GM18526 (cell line): ENCODE data around the gene HPSE2.

ENCODE experiments used
- POLR2A ChIP-seq: IDR thresholded peaks from 3 replicates; pipeline ENCODE4 v1.6.1; 2011; ENCODE audit not compliant: insufficient read length; ENCODE audit errors: extremely low read depth

Gene HPSE2

DNA sequence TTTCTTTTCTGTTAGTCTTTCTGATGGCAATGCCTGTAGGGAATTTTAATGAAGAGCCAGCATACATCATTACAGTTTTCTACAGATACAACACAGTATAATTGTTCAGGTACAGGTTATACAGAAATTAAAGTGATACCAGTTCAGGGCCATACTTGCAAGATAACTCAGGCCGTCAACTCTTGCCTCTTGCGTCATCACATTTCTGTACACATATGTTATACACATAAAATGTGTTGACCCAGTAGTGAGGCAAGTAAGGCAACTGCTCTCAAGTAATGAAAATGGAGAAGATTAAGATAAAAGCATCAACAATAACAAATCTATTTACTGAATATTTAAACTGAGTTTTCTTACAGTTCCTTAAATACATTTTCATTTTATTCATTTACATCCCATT, 317.8 kb downstream of the HPSE2 start:
- no peak for TF ChIP-seq POLR2A

DNA sequence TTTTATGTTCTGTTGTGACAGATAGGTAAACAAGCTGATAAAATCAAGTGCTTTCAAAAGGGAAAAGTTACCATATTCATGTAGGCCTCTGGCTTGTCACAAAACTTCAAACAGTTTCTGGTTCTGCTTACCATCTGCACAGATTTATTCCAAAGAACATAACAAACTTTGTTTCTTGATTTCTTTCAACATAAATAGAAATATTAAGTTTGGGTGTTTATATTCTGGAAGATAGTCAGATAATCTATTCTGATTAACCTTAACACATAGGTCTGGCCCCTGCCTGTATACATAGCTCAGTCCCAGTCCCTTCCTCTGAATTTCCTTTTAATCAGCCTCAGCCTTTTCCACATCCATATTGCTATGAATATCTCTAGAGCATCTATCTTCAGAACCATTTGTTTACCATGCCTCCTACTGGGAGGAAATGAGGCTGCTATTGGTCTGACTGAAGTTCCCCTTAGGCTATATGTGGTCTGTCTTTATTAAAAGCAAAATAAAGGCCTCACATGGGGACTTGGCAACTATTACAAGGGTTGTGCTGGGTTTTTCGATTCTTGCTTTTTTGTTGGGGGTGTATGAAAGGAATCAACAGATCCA, 319.0 kb downstream of the HPSE2 start:
- no peak for TF ChIP-seq POLR2A

DNA sequence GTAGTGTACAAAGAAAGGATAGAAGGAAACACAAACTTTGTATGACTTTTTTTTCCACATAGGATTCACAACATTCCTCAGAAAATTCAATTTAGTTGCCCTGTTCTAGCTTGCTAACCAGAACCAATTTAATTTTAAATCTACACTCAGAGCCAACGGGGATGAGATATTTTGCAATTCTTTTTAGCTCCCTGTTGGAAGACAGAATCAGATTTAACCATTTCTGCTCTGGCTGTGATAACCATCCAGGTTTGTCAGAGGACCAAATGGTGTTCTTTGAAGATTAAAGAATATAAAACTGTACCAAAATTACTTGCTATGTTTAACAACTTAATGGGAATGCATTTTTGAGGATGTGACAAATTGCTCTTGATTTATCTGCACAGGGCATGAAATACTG, 319.7 kb downstream of the HPSE2 start:
- no peak for TF ChIP-seq POLR2A

DNA sequence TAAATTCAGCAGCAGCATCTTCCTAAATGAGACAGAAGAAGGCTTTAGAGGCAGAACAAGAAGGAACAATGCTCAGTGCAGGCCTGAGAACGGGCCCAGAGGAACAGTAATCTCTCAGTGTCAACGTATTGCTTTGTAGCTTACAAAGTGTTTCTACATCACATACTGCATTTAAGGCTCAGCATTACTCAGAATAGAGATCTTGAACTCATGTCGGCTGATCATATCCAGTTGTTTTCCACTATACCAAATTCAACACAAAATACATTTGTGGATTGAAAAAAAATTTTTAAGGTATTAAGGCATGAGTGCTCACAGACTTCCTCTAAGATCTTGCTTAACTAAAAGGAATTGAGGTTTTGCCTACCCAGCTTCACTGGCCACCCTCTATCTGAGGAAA, 325.1 kb downstream of the HPSE2 start:
- no peak for TF ChIP-seq POLR2A

DNA sequence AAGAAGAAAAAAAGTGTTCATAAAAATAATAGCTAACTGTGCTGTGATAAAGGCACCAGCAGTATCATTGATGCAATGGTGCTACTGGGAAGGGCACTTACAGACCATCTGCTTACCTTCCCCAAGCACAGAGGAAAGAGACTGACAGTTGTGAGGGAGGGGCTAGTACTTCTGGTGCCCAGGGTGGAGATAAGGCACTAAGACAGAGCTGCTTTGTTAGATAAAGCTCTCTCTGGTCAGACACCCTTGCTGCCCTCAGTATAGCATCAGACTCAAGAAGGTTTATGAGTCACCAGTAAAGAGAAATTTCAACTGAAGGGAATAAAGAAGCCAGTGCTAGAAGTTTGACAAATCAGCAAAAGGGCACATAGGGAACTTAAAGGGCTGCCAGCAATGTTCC, 325.6 kb downstream of the HPSE2 start:
- no peak for TF ChIP-seq POLR2A

DNA sequence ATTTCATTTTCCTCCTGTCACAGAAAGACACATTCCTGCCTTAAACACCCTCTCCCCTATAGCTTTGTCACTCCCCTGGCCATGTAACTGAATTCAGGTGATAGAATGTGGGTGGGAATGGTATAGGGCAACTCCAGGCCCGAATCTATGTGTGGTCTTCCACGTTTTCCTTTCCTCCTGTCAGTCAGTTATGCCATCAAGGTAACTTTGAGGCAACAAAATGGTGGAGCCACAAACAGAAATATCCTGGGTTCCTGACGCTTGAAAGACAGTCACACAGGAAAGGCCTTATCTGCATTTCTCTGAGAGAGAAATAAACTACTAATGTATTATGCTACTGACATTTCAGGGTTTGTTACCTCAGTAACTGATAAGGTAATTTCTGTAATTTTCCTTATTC, 326.8 kb downstream of the HPSE2 start:
- no peak for TF ChIP-seq POLR2A

DNA sequence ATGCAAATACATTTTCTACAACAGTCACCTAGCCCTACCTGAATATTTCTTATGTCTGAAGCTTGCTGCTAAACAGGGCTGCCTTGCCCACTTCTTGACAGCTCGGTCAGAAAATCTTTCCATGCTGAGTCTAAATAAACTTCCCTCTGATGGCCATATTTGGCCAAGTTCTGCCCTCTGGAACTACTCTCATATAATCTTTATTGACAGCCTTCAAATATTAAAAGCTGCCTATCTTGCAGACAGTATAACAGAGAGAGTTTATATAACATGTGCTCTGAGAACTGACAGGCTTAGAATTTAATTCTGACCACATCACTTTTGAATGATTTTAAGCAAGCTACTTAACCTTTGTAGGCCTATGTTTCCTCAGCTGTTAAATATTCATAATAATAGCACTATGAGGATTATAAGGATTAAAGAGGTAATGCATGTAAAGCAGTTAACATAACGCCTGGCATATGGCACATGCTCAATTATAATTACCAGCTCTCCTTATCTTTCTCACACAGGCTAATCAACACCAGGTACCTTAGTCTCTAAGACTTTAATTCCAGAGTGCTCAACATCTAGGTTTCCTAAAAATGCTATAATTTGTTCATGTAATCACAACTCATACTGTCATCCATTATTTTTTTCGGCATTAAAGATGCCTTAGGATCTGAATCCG, 334.1 kb downstream of the HPSE2 start:
- no peak for TF ChIP-seq POLR2A

DNA sequence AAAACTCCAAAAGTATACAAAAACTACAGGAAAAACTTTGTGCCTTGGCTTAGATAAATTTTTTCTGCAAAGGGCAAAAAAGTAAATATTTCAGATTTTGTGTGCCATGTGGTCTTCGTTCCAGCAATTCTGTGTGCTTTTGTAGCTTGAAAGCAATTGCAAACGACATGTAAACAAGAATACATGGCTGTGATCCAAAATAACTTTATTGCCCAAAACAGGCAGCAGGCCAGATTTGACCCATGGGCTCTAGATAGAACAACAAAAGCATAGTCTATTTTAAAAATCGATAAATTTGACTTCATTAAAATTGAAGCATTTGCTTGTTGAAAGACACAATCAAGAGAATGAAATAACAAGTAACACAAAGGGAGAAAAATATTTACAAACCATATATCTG, 336.6 kb downstream of the HPSE2 start:
- TF ChIP-seq POLR2A, result no peak

DNA sequence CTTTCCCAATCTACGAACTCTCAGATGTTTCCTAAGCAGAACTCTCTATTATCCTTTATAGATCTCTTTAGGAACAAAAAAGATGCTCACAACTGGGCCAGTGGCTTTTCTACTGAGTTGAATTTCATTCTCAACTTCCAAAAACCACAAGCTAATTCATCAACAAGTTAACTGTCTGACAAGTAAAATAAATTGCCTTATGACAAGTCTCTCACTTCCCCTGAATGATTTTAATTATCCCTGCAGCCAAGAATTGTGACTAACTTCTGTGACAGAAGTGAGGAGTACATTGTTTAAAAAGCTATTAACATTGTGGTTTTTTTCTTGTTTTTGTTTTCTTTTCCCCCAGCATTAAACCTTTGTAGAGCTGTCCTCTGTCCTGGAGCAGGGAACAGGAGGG, 343.1 kb downstream of the HPSE2 start:
- TF ChIP-seq POLR2A, result no peak

DNA sequence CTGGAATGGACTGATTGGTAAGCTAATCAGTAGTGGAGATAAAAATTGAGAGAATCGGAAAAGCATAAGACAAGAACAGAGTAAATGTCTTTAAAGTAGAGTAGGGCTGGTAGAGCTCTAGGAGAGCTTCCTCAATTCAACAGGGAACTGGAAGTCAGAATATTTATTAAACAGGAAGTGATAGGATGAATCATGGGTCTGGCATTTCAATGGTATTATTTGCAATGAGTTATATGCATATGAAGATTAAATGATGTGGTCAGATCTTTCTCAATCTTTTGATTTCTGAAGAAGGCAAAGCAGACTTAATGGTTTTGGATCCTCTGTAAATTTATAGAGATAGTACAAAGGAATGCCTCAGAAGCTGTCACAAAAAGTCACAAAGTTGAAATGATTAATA, 349.0 kb downstream of the HPSE2 start:
- TF ChIP-seq POLR2A, result no peak

DNA sequence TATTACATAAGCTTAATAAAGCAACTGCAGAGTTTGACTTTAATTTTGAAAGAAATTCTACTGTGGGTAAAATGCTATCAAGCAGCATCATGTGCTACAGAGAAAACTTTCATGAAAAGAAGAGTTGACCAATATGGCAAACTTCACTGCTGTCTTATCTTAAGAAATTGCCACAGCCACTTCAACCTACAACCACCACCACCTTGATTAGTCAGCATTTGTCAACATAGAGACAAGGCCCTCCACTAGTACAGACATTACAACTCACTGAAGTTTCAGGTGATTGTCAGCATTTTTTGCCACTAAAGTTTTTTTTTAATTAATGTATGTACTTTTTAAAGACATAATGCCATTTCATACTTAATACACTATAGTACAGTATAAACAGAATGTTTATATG, 350.3 kb downstream of the HPSE2 start:
- no peak for TF ChIP-seq POLR2A

DNA sequence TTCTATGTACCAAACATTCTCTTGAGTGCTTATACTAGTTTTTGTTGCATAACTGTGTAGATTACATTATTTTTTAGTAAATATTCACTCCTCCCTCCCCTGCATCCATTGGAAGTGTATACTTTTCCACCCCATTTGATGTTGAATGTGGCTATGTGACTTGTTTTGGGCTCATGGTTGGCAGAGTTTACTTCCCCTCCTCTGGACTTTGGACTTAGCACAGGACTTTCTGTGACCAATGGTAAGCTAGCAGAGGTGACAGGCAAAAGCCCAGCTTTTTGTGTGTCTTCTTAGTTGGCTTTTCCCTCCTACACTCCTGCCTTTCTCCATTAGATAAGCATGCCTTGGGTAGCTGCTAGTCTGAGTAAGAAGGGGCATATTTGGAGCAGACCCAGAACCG, 353.9 kb downstream of the HPSE2 start:
- no peak for TF ChIP-seq POLR2A

DNA sequence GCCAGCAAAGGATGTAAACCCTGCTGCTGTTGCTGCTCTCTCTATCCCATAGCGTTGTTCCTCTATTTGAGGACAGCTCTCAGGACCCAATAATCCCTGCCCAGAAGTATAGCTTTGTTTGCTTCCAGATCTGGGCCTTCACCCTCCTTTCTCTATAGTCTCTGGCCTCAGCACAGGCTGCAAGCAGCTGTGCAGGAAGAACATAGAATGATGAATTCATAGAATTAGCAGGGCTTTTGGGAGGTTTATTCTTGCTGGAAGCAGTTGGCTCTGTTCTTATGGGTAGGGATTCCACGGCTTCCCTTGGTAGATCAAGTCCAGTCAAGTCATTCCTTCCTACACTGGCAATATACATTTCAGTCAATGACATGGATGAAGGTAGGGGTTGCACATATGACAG, 354.7 kb downstream of the HPSE2 start:
- TF ChIP-seq POLR2A, result no peak

DNA sequence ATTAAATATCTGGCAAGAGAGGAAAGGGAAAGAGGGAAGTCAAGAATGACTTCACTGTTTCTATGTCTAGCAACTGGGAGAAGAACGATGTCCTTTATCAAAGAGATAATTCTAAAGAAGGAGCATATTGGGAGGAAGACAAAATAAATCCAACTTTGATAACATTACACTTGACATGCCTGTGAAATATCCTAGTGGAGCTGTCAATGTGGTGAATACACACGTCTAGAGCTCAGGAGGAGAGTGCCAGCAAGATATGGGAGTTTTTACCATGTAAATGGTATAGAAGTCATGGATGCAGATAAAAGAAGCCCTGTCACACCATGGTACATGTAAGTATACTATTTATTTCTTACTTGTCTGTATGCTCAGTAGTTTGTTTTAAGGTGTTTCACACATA, 356.7 kb downstream of the HPSE2 start:
- TF ChIP-seq POLR2A, result no peak

DNA sequence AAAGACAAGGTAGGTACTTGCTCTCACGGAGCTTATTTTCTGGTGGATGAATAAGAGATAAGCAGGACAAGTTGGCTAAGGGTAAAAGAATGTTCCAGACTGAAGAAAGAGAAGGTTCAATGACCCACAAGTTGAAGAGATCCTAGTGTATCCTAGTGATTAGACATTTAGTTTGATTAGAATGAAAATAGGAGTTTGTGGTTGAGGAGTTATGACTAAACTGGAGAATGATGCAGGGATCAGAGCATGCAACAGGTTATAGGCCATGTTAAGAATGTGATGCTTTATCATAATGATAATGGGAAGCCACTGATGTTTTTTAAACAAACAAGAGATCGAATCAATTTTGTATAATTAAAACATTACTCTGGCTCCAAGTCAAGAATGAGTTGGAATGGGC, 357.2 kb downstream of the HPSE2 start:
- no peak for TF ChIP-seq POLR2A

DNA sequence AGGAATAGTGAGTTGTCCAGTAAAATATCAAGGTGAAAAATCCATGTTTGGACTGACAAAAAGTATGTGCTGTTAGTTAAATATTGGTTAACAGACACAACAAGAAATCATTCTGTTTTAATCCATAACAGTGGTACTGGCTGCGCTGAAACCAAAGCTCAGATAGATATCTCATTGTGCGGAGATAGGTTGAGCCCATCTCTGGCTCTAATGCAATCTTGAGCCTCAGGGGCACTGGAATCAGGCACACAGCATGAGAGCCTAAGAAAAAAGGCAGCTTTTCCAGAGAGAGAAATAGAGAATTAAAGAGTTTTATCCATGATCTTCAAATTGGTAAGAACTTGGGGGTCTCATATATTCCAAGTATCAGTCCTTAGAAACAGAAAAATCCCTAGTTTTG, 373.7 kb downstream of the HPSE2 start:
- TF ChIP-seq POLR2A, result no peak

DNA sequence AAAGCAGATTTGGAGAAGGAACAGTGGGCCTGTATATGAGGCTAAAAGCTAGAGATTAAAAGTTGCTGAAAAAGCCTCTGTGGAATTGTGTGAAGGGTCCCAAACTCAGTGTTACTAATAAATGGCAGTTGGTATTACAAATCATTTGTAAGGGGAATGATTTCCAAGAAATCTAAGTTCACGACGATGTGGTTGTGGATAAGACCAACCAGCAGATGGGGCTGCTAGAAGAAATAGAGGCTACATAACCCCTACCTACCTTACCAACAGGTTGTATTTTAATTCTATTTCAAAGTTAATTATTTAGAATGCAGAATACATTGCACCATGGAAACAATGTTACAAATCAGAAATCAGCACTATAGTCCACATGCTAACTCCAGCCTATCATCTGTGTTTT, 377.1 kb downstream of the HPSE2 start:
- no peak for TF ChIP-seq POLR2A
